Karpas-422 (cell line): ENCODE results near the gene FARP2. TPM values are rescaled to one million over a fixed set of nuclear protein-coding genes. Genes with fewer than 3 reads are reported as not detected.
A peak's percentile ranks its signal among the peaks of the same experiment; 100 is the strongest.

ENCODE experiments used
- DNase-seq: peaks from one replicate; pipeline ENCODE4 v3.0.0-alpha.2; 2015
- H2AFZ ChIP-seq: fragments of 200-600 bp; sonication (generic); 2 replicates; pipeline ENCODE4 v1.6.1; 2014; ENCODE audit warnings: antibody characterized with exemption, low read length, mixed read lengths
- H3K27ac ChIP-seq: fragments of 200-600 bp; sonication (generic); 2 replicates; pipeline ENCODE4 v1.5.1; 2014; ENCODE audit warnings: mild to moderate bottlenecking, low read length, moderate library complexity
- H3K27me3 ChIP-seq: fragments of 200-600 bp; sonication (generic); 2 replicates; pipeline ENCODE4 v1.6.1; 2014; ENCODE audit warnings: low read length, mixed read lengths
- H3K36me3 ChIP-seq: fragments of 200-600 bp; sonication (generic); 2 replicates; pipeline ENCODE4 v1.6.1; 2014; ENCODE audit warnings: low read length, mixed read lengths; ENCODE audit not compliant: insufficient read depth
- H3K4me1 ChIP-seq: fragments of 200-600 bp; sonication (generic); 2 replicates; pipeline ENCODE4 v1.6.1; 2014; ENCODE audit warnings: mild to moderate bottlenecking, low read length, mixed read lengths
- H3K4me2 ChIP-seq: fragments of 200-600 bp; sonication (generic); 2 replicates; pipeline ENCODE4 v1.6.1; 2014; ENCODE audit warnings: low read length, low read depth, mild to moderate bottlenecking; ENCODE audit not compliant: poor library complexity, severe bottlenecking
- H3K4me3 ChIP-seq: fragments of 200-600 bp; sonication (generic); 2 replicates; pipeline ENCODE4 v1.5.1; 2014; ENCODE audit warnings: mild to moderate bottlenecking, antibody characterized with exemption, low read length, mixed read lengths
- H3K79me2 ChIP-seq: fragments of 200-600 bp; sonication (generic); 2 replicates; pipeline ENCODE4 v1.6.1; 2014; ENCODE audit warnings: mild to moderate bottlenecking, low read length, mixed read lengths
- H3K9ac ChIP-seq: fragments of 200-600 bp; sonication (generic); 2 replicates; pipeline ENCODE4 v1.6.0; 2014; ENCODE audit warnings: low read length
- H3K9me2 ChIP-seq: fragments of 200-600 bp; sonication (generic), shearing (Covaris generic); replicated peaks from 2 replicates; pipeline ENCODE4 v1.6.0; 2014; ENCODE audit warnings: mild to moderate bottlenecking, low read length, moderate library complexity; ENCODE audit not compliant: insufficient read depth
- H3K9me3 ChIP-seq: fragments of 300-700, 200-600 bp; sonication (generic); 2 replicates; pipeline ENCODE4 v1.6.1; 2014; ENCODE audit warnings: low read length, mixed read lengths
- H4K20me1 ChIP-seq: fragments of 200-600 bp; sonication (generic); 2 replicates; pipeline ENCODE4 v1.6.1; 2014; ENCODE audit warnings: mild to moderate bottlenecking, antibody characterized with exemption, low read length, low read depth; ENCODE audit not compliant: insufficient read depth
- total RNA-seq: library from RNA; depleted of rRNA; stranded (reverse); fragments of >200 nt; shearing (Covaris generic); gene quantifications from 2 replicates; pipeline ENCODE4 v1.2.3, GENCODE V29; 2014; ENCODE audit warnings: low replicate concordance

The FARP2 gene
- total RNA-seq, 1 experiment from 2014 or later: 40.0 TPM

DNA sequence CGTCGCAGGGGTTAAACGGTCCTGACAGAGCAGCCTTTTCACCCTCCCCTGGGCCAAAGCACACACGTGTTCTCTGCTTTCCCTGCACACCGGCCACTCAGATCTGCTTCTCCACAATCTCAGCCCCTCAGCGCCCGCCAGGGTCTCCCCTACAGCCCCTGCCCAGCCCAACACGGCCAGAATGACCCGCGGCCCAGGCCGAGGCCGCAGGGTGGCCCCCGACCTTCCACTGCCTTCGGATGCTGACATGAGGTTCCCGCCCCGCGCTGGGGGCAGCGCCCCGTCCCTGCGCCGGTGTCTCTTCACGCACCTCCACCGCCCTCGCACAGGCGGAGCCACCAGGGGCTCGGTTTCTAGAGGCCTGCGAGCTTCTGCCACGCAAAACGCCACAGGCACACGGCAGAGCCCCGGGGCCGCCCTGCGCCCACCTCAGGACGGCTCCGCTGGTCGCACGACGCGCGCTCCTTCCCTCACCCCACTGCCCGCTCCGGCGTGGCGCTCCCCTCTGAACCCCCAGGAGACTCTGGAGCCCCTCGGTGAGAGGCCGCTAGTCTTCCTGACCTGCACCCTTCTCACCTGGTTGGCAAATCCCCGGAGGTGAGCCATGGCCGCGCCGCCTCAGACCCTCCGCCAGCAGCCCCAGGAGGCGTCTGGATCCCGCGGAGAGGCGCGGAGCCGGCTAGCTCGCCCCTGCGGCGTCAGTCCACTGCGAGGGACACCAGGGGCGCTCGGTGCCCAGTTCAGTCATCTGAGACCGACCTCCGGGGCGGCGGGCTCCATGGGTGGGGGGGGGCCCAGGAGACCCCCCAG lies 151.6 kb downstream of the FARP2 start:
- no peaks in the 10 kb centered on the region for H3K9me3 ChIP-seq
- peak overlapping the region; percentile 47; the same call in 1 of the 2 replicates for H3K27ac ChIP-seq
- H3K36me3 ChIP-seq: no peaks in the 10 kb centered on the region
- peak overlapping the region; percentile 99 for H3K4me3 ChIP-seq
- peaks cover 43% of the 10 kb centered on the region for H3K79me2 ChIP-seq
- H3K4me2 ChIP-seq: peak overlapping the region; percentile 99
- no peak overlapping the region; the same call in 1 of the 2 replicates for H2AFZ ChIP-seq
- DNase-seq: peak; percentile 64
- no peaks in the 10 kb centered on the region for H4K20me1 ChIP-seq
- no peaks in the 10 kb centered on the region for H3K27me3 ChIP-seq
- H3K9me2 ChIP-seq: no peaks in the 10 kb centered on the region
- H3K9ac ChIP-seq: peak overlapping the region; percentile 95
- H3K4me1 ChIP-seq: peaks cover 11% of the 10 kb centered on the region

DNA sequence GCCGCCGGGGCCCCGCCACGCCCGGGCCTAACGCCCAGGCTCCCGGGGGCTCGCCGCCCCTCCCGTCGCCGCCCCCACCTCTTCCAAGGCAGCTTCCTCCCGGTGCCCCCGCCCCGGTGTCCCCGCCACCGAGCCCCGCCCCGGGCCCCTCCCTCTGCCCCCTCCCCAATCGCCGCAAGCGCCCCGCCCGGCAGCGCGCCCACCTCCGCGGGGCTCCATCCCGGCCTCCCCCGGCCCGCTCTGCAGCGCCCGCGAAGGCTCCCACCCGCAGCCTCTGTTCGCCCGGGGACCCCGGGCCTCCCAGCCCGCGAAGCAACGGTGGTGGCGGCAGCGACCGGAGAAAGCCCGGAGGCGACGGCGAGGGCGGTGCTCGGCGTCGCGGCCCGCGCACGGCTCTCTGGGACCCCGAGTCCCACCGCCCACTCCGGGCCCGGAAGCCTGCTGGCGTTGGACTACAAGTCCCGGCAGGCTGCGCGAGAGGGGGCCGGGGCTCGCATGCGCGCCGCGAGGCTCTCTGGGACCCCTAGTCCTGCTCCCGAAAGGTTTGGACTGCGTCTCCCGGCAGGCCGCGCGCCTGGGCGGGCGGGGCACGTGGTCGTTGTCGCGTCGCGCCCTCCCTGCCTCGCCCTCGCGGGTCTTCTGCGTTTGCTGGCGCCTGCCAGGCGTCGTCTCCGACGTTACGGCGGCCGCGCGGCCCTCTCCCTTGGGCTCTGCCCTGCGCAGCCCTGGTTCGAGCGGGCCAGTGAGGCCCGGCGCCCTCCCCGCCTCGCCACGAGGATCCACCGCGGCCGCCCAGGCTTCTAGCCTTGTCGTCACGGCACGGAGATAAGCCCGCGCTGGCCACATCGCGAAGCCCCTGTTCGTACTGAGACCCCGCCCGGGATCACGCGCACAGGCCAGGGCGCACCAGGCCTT lies 152.4 kb downstream of the FARP2 start, which contains the start of gene STK25:
Gene STK25 (minus strand): TSS at position 345 of the 915 bp plus-strand sequence. CDS start 549 bp downstream, outside the sequence.
- H3K27me3 ChIP-seq: no peaks in the 10 kb centered on the region
- H4K20me1 ChIP-seq: no peaks in the 10 kb centered on the region
- H3K4me1 ChIP-seq: peaks cover 11% of the 10 kb centered on the region
- peak within 1 kb of the TSS; percentile 47; the same call in 1 of the 2 replicates for H3K27ac ChIP-seq
- peaks cover 43% of the 10 kb centered on the region for H3K79me2 ChIP-seq
- no peaks in the 10 kb centered on the region for H3K36me3 ChIP-seq
- no peaks in the 10 kb centered on the region for H3K9me3 ChIP-seq
- peak within 1 kb of the TSS; percentile 99 for H3K4me2 ChIP-seq
- DNase-seq: peak; percentile 99
- H3K9me2 ChIP-seq: no peaks in the 10 kb centered on the region
- peak within 1 kb of the TSS; percentile 95 for H3K9ac ChIP-seq
- peak within 1 kb of the TSS; percentile 99 for H3K4me3 ChIP-seq
- peak within 1 kb of the TSS; percentile 75; the same call in 1 of the 2 replicates for H2AFZ ChIP-seq

DNA sequence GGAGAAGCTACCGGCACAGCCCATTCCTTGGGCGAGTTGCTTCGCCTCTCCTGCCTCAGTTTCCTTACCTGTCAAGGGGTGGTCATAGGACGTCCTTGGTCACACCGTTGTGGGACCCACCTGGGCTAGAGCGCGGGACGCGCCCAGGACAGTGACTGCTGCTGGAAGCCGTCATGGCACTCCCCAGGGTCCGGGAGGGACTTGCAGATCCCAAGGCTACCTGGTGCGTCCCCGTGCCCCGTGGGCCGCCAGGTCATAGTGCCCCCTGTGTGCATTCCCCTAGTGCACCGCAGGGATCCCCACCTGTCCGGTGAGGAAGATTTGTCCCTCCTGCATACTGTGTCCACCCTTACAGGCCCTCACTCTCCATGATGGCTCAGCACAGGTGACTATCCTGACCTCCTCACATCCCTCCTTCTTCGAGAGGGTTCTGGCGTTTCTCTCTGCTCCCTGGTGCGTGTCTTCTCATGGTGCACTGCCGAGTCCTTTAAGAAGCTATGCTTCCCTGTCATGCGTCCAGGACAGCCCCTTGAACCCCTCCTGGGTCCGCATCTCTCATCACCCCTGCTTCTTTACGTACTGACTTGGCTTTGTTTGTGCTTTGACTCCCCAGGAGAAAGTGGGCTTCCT lies 153.2 kb downstream of the FARP2 start:
- H3K4me3 ChIP-seq: 0 out of 2 replicates have a peak overlapping the region, but pooled peaks have one; percentile 15
- H3K4me2 ChIP-seq: no peak overlapping the region
- no peak overlapping the region for H3K27ac ChIP-seq
- H2AFZ ChIP-seq: peak overlapping the region; percentile 75; the same call in 1 of the 2 replicates
- H3K9me2 ChIP-seq: no peaks in the 10 kb centered on the region
- H3K9ac ChIP-seq: no peak overlapping the region
- peaks cover 36% of the 10 kb centered on the region for H3K79me2 ChIP-seq
- no peaks in the 10 kb centered on the region for H3K27me3 ChIP-seq
- H3K4me1 ChIP-seq: peaks cover 11% of the 10 kb centered on the region
- H3K9me3 ChIP-seq: no peaks in the 10 kb centered on the region
- no peak for DNase-seq
- H4K20me1 ChIP-seq: no peaks in the 10 kb centered on the region
- H3K36me3 ChIP-seq: no peaks in the 10 kb centered on the region

DNA sequence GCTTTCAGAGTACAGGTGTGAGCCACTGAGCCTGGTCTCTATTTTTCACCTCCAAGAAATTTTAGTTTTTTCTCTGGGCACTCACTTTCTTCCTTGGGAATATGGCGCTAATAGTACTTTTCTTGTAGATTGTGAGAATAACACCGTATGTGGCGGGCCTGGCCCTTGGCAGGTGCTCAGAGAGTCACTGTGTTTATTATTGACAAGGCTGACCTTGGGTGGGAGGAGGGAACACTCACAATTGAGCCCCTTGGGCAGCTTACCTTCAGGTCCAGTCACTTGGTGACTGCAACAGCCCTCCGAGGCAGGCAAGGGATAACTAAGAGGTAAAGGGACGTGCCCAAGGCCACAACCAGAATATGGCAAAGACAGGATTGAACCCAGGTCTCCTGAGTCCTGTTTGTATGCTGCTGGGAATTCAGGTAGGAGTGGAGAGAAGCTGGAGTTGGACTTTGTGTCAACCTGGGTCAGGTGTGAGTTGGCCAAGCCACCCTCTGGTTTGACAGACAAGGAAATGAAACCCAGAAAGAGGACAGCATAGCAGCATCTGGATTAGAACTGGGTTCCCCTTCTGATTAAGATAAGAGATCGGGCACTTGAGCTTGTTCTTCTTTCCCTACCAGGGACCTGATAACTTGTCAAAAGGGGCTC lies 155.1 kb downstream of the FARP2 start:
- Histone ChIP-seq H3K27me3 (no peaks in the 10 kb centered on the region), H2AFZ (no peak overlapping the region), H3K9me2 (no peaks in the 10 kb centered on the region), H3K4me2 (no peak overlapping the region), H3K36me3 (no peaks in the 10 kb centered on the region), H3K27ac (no peak overlapping the region), H3K9me3 (no peaks in the 10 kb centered on the region), H3K79me2 (peaks cover 19% of the 10 kb centered on the region), H3K4me1 (peaks cover 11% of the 10 kb centered on the region), H4K20me1 (no peaks in the 10 kb centered on the region), H3K9ac (no peak overlapping the region), H3K4me3 (no peak overlapping the region)
- DNase-seq: no peak

DNA sequence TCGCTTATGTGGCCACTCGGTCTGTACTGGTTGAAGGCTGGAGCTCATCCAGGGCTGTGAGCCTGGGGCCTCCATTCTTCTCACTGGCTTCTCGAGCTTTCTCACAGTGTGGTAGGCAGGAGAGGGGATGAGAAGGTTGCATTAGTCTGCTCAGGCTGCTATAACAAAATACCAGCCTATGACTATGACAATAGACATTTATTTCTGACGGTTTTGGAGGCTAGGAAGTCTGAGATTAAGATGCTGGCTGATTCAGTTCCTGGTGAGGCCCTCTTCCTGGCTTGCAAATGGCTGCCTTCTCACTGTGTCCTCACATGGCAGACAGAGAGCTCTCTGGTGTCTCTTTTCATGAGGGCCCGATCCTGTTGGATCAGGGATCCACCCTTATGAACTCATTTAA lies 158.5 kb downstream of the FARP2 start:
- no peak for DNase-seq
- Histone ChIP-seq H3K9me2 (no peaks in the 10 kb centered on the region), H3K79me2 (no peaks in the 10 kb centered on the region), H3K9me3 (peaks cover 3% of the 10 kb centered on the region; the same call in 1 of the 2 replicates), H3K27me3 (no peaks in the 10 kb centered on the region), H3K9ac (no peak overlapping the region), H2AFZ (no peak overlapping the region), H3K4me2 (no peak overlapping the region), H3K36me3 (no peaks in the 10 kb centered on the region), H4K20me1 (no peaks in the 10 kb centered on the region), H3K27ac (no peak overlapping the region), H3K4me1 (peaks cover 7% of the 10 kb centered on the region), H3K4me3 (no peak overlapping the region)

DNA sequence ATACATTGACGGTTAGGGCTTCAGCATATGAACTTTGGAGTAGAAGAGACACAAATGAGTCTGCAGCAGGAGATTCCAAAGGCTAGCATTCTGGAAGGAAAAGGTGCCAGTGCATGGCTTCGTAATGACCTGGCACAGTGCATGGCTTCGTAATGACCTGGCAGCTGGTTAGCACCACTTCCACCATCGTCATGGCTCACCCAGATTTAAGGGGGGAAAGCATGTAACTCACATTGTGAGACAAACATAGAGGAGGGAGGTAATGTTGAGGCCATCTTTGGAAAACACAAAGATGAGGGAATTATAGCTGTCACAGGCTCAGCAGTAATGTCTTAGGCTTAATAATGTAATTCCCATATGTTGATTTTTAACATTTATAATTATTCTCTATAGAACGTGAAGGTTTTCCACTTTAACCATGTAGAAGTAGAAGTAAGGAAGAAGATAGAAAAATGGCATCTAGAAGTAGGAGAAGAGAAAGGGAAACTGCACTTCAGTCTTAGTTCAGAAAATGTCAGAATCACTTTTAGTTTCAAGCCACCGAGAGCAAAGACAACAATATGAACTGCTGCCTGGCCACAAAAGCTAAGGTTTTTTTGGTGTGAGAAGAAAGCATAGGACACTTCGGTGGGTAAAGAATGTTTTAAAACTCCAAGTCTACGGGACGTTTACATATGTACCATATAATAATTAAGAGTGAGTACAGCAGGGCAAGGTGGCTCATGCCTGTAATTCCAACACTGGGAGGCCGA lies 159.1 kb downstream of the FARP2 start:
- Histone ChIP-seq H3K4me3 (no peak overlapping the region), H3K79me2 (no peaks in the 10 kb centered on the region), H3K9ac (no peak overlapping the region), H3K9me2 (no peaks in the 10 kb centered on the region), H3K27ac (no peak overlapping the region), H3K9me3 (peaks cover 3% of the 10 kb centered on the region; the same call in 1 of the 2 replicates), H3K4me1 (peaks cover 7% of the 10 kb centered on the region), H3K36me3 (no peaks in the 10 kb centered on the region), H3K4me2 (no peak overlapping the region), H3K27me3 (no peaks in the 10 kb centered on the region), H2AFZ (no peak overlapping the region), H4K20me1 (no peaks in the 10 kb centered on the region)
- no peak for DNase-seq

DNA sequence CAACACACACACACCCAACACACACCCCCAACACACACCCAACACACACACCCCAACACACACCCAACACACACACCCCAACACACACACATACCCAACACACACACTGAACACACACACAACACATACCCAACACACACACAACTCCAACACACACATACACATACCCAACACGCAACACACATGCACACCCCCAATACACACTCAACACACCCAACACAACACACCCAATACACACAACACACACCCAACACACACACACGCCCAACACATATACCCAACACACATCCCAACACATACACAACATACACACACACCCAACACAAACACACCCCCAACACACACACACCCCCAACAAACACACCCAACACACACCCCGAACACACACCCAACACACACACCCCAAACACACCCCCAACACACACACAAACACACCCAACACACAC lies 160.5 kb downstream of the FARP2 start:
- no peak overlapping the region for H2AFZ ChIP-seq
- no peak overlapping the region for H3K4me2 ChIP-seq

More for the DNA sequence above, 160.5 kb downstream of the FARP2 start:
- H3K9me2 ChIP-seq: no peaks in the 10 kb centered on the region
- no peaks in the 10 kb centered on the region for H3K36me3 ChIP-seq
- H3K27me3 ChIP-seq: no peaks in the 10 kb centered on the region
- H3K79me2 ChIP-seq: no peaks in the 10 kb centered on the region
- H3K4me3 ChIP-seq: no peak overlapping the region
- peaks cover 3% of the 10 kb centered on the region; the same call in 1 of the 2 replicates for H3K9me3 ChIP-seq
- no peak overlapping the region for H3K27ac ChIP-seq
- DNase-seq: no peak
- H4K20me1 ChIP-seq: no peaks in the 10 kb centered on the region
- H3K9ac ChIP-seq: no peak overlapping the region
- peaks cover 7% of the 10 kb centered on the region for H3K4me1 ChIP-seq
